PC-9 (cell line): ENCODE data around the gene SLC2A4RG. TPM values are rescaled to one million over a fixed set of nuclear protein-coding genes. Genes with fewer than 3 reads are reported as not detected.
A peak's percentile ranks its signal among the peaks of the same experiment; 100 is the strongest.

Experiments
- BruUV-seq: library from RNA; stranded (reverse); fragments of 400-500 nt; replicated peaks from 2 replicates; lab custom pipeline; 2021; lab: Mats Ljungman, UMichigan
- CTCF ChIA-PET: fragments of 300-600 bp; sonication (Branson Sonifier 250); formaldehyde crosslinking; loops from one replicate; lab custom pipeline; 2022; ENCODE audit warnings: antibody characterized with exemption; lab: Charles Lee
- POLR2A ChIA-PET: fragments of 300-600 bp; sonication (Branson Sonifier 250); formaldehyde crosslinking; loops from one replicate; lab custom pipeline; 2022; ENCODE audit warnings: antibody characterized with exemption; ENCODE audit not compliant: unreplicated experiment; lab: Charles Lee
- DNase-seq, 2 experiments: peaks; one replicate each; pipeline versions ENCODE4 v3.0.0 to v3.0.0-alpha.2; 2015 to 2022; ENCODE audit warnings: mixed read lengths in 1 of 2
- H2AFZ ChIP-seq: fragments of 200-600 bp; sonication (generic); 2 replicates; pipeline ENCODE4 v1.8.1; 2017; ENCODE audit warnings: antibody characterized with exemption
- H3F3A ChIP-seq: fragments of 200-600 bp; sonication (generic); 2 replicates; pipeline ENCODE4 v1.8.1; 2017; ENCODE audit warnings: antibody characterized with exemption, mild to moderate bottlenecking, low read depth; ENCODE audit not compliant: insufficient read depth
- H3K27ac ChIP-seq: fragments of 200-600 bp; sonication (generic); 2 replicates; pipeline ENCODE4 v1.6.1; 2016; ENCODE audit warnings: mixed run types
- H3K27me3 ChIP-seq: fragments of 200-600 bp; sonication (generic); 2 replicates; pipeline ENCODE4 v1.6.1; 2016; ENCODE audit warnings: low read depth, mixed run types; ENCODE audit not compliant: insufficient read depth
- H3K36me3 ChIP-seq: fragments of 200-600 bp; sonication (generic); 2 replicates; pipeline ENCODE4 v1.6.1; 2016; ENCODE audit warnings: low read depth, mixed run types
- H3K4me1 ChIP-seq: fragments of 200-600 bp; sonication (generic); replicated peaks from 2 replicates; pipeline ENCODE4 v1.6.1; 2016; ENCODE audit warnings: mixed run types; ENCODE audit not compliant: insufficient read depth
- H3K4me2 ChIP-seq: fragments of 200-600 bp; sonication (generic); 2 replicates; pipeline ENCODE4 v1.6.1; 2017; ENCODE audit warnings: mixed run types
- H3K4me3 ChIP-seq: fragments of 200-600 bp; sonication (generic); 2 replicates; pipeline ENCODE4 v1.6.1; 2016; ENCODE audit warnings: mixed run types
- H3K79me2 ChIP-seq: fragments of 200-600 bp; sonication (generic); 2 replicates; pipeline ENCODE4 v1.6.1; 2017; ENCODE audit warnings: low read depth, mixed run types
- H3K9me2 ChIP-seq: fragments of 200-600 bp; sonication (generic); 2 replicates; pipeline ENCODE4 v1.8.1; 2017; ENCODE audit warnings: mild to moderate bottlenecking; ENCODE audit not compliant: insufficient read depth
- H3K9me3 ChIP-seq: fragments of 200-600 bp; sonication (generic); 2 replicates; pipeline ENCODE4 v1.8.1; 2016; ENCODE audit warnings: low read depth; ENCODE audit not compliant: insufficient read depth
- H4K20me1 ChIP-seq: fragments of 200-600 bp; sonication (generic); 2 replicates; pipeline ENCODE4 v1.8.1; 2017; ENCODE audit not compliant: insufficient read depth
- EZH2 ChIP-seq: fragments of 200-600 bp; sonication (generic); IDR thresholded peaks from 2 replicates; pipeline ENCODE4 v1.8.0; 2017; ENCODE audit warnings: antibody characterized with exemption, low read depth
- intact Hi-C: fragments of 100-400 bp; cut with micrococcal nuclease; formaldehyde crosslinking; loops from one replicate; pipeline ENCODE4 v1.10.0; 2022; ENCODE audit not compliant: unreplicated experiment
- total RNA-seq: library from RNA; stranded (reverse); gene quantifications from 2 replicates; pipeline ENCODE4 v1.2.3, GENCODE V29; 2021
- TF ChIP-seq, protein P1 (sequence below): fragments of 200-600 bp; sonication (generic); conservative IDR thresholded peaks from 2 replicates; pipeline ENCODE4 v1.6.1; 2017; ENCODE audit warnings: mixed run types, antibody characterized with exemption, mild to moderate bottlenecking, moderate library complexity

SLC2A4RG gene
- total RNA-seq, 1 experiment from 2014 or later = 167 TPM

- peaks cover 51% of the 10 kb centered on the region for H3K79me2 ChIP-seq
- no peak overlapping the region for H2AFZ ChIP-seq
- H3K9me3 ChIP-seq = no peaks in the 10 kb centered on the region
- no peak overlapping the region for H3K27ac ChIP-seq
- intact Hi-C loops = loop anchor here (2.0 to 5.0 kb wide), 3 partner anchors 167 to 267 kb away; partner anchors contain the start of gene UCKL1
- peaks cover 19% of the 10 kb centered on the region for H3K4me1 ChIP-seq
- peaks cover 22% of the 10 kb centered on the region; the same call in 1 of the 2 replicates for H3F3A ChIP-seq
- H3K4me3 ChIP-seq = no peak overlapping the region
- POLR2A ChIA-PET = no interaction called here
- H4K20me1 ChIP-seq = 0 out of 2 replicates have a peak, but pooled peaks cover 5% of the 10 kb centered on the region
- TF ChIP-seq EZH2 = no peak
- TF ChIP-seq, protein P1, sequence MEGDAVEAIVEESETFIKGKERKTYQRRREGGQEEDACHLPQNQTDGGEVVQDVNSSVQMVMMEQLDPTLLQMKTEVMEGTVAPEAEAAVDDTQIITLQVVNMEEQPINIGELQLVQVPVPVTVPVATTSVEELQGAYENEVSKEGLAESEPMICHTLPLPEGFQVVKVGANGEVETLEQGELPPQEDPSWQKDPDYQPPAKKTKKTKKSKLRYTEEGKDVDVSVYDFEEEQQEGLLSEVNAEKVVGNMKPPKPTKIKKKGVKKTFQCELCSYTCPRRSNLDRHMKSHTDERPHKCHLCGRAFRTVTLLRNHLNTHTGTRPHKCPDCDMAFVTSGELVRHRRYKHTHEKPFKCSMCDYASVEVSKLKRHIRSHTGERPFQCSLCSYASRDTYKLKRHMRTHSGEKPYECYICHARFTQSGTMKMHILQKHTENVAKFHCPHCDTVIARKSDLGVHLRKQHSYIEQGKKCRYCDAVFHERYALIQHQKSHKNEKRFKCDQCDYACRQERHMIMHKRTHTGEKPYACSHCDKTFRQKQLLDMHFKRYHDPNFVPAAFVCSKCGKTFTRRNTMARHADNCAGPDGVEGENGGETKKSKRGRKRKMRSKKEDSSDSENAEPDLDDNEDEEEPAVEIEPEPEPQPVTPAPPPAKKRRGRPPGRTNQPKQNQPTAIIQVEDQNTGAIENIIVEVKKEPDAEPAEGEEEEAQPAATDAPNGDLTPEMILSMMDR = no peak
- no TSS peak for BruUV-seq
- no peaks in the 10 kb centered on the region for H3K9me2 ChIP-seq
- DNase-seq = peak in 1 of 2 experiments; percentile 22
- CTCF ChIA-PET = no interaction called here
- no peaks in the 10 kb centered on the region for H3K27me3 ChIP-seq
- peak overlapping the region; percentile 97; the same call in 1 of the 2 replicates for H3K4me2 ChIP-seq
- H3K36me3 ChIP-seq = peaks cover 20% of the 10 kb centered on the region
These were observed 34.1 kb upstream of the SLC2A4RG start for GRCh38 chr20:63705232-63706026.

- H3K27ac ChIP-seq = peak overlapping the region; percentile 37
- peak overlapping the region; percentile 96 for H3K4me3 ChIP-seq
- H3K79me2 ChIP-seq = peaks cover 58% of the 10 kb centered on the region
- H3F3A ChIP-seq = peaks cover 14% of the 10 kb centered on the region; the same call in 1 of the 2 replicates
- DNase-seq = peak in 1 of 2 experiments; percentile 21
- intact Hi-C loops = loop anchor here (2.0 to 5.0 kb wide), 3 partner anchors 167 to 266 kb away; partner anchors contain the start of gene UCKL1
- H3K9me3 ChIP-seq = no peaks in the 10 kb centered on the region
- H3K9me2 ChIP-seq = no peaks in the 10 kb centered on the region
- BruUV-seq = TSS peak; percentile 40
- H3K36me3 ChIP-seq = peaks cover 26% of the 10 kb centered on the region
- TF ChIP-seq, protein P1 = no peak
- no peak for TF ChIP-seq EZH2
- H3K4me1 ChIP-seq = peaks cover 18% of the 10 kb centered on the region
- no peaks in the 10 kb centered on the region for H3K27me3 ChIP-seq
- H4K20me1 ChIP-seq = 0 out of 2 replicates have a peak, but pooled peaks cover 5% of the 10 kb centered on the region
- H3K4me2 ChIP-seq = peak overlapping the region; percentile 97
- CTCF ChIA-PET = no interaction called here
- POLR2A ChIA-PET = no interaction called here
- H2AFZ ChIP-seq = no peak overlapping the region
These were observed 33.4 kb upstream of the SLC2A4RG start for GRCh38 chr20:63706027-63706695.

GRCh38 chr20:63706852-63707557 lies 32.6 kb upstream of the SLC2A4RG start:
- CTCF ChIA-PET = interaction anchor here (0.7 to 1.2 kb wide), 3 partner anchors 39 to 189 kb away, joined by 3 to 6 read pairs (median 3); partner anchors contain the start of gene TPD52L2
- peaks cover 7% of the 10 kb centered on the region; the same call in 1 of the 2 replicates for H4K20me1 ChIP-seq
- peak overlapping the region; percentile 96 for H3K4me3 ChIP-seq
- H3K27me3 ChIP-seq = no peaks in the 10 kb centered on the region
- POLR2A ChIA-PET = interaction anchor here (0.7 to 1.4 kb wide), 2 partner anchors 157 to 158 kb away, joined by 3 to 9 read pairs; partner anchors contain the start of gene TPD52L2
- no peaks in the 10 kb centered on the region for H3K9me3 ChIP-seq
- peak; percentile 47 to 69 for DNase-seq
- H3K4me2 ChIP-seq = peak overlapping the region; percentile 97
- peak overlapping the region; percentile 37 for H3K27ac ChIP-seq
- H3K79me2 ChIP-seq = peaks cover 67% of the 10 kb centered on the region
- no peaks in the 10 kb centered on the region for H3K9me2 ChIP-seq
- peak overlapping the region; percentile 85 for H2AFZ ChIP-seq
- TF ChIP-seq, protein P1 = peak; percentile 66
- no peak for TF ChIP-seq EZH2
- H3K4me1 ChIP-seq = peaks cover 18% of the 10 kb centered on the region
- H3K36me3 ChIP-seq = peaks cover 34% of the 10 kb centered on the region
- peaks cover 11% of the 10 kb centered on the region; the same call in 1 of the 2 replicates for H3F3A ChIP-seq
- intact Hi-C loops = loop anchor here (1.0 to 5.0 kb wide), 5 partner anchors 23 to 265 kb away; partner anchors contain the start of gene UCKL1
- no TSS peak for BruUV-seq
